ENCODE measurements around the gene CHMP4B.
"Not testable (repeated sequence)": the region's sequence is repeated elsewhere in the genome, so short reads cannot be mapped to it uniquely, and the experiment has no call there.

CHMP4B gene

GRCh38 chr20:33789109-33789857 lies 21.9 kb upstream of the CHMP4B start:
- DNase-seq (ENCODE audit: low read depth in 1 of 2, low spot score in 1 of 2): no peak

GRCh38 chr20:33789858-33790182 lies 21.3 kb upstream of the CHMP4B start:
- no peak for DNase-seq (ENCODE audit: low read depth in 1 of 2, low spot score in 1 of 2)

GRCh38 chr20:33790566-33790965 lies 20.6 kb upstream of the CHMP4B start:
- no peak for DNase-seq (ENCODE audit: low read depth in 1 of 2, low spot score in 1 of 2)

- DNase-seq (ENCODE audit: low read depth in 1 of 2, low spot score in 1 of 2): no peak
These were observed 20.1 kb upstream of the CHMP4B start for GRCh38 chr20:33791021-33791420.

GRCh38 chr20:33791540-33791939 lies 19.6 kb upstream of the CHMP4B start:
- no peak for DNase-seq (ENCODE audit: low read depth in 1 of 2, low spot score in 1 of 2)

- DNase-seq (ENCODE audit: low read depth in 1 of 2, low spot score in 1 of 2): peak; percentile 14 to 29
These were observed 19.1 kb upstream of the CHMP4B start for GRCh38 chr20:33791959-33792597.

GRCh38 chr20:33792598-33792989 lies 18.6 kb upstream of the CHMP4B start:
- not testable (repeated sequence) for DNase-seq (ENCODE audit: low read depth in 1 of 2, low spot score in 1 of 2)

- DNase-seq (ENCODE audit: low read depth in 1 of 2, low spot score in 1 of 2): no peak
These were observed 17.9 kb upstream of the CHMP4B start for GRCh38 chr20:33793011-33793931.

- no peak for DNase-seq (ENCODE audit: low read depth in 1 of 2, low spot score in 1 of 2)
These were observed 14.8 kb upstream of the CHMP4B start for GRCh38 chr20:33796263-33796906.

GRCh38 chr20:33796907-33797544 lies 14.1 kb upstream of the CHMP4B start:
- no peak for DNase-seq (ENCODE audit: low read depth in 1 of 2, low spot score in 1 of 2)

- DNase-seq (ENCODE audit: low read depth in 1 of 2, low spot score in 1 of 2): no peak
These were observed 12.7 kb upstream of the CHMP4B start for GRCh38 chr20:33798444-33798843.

GRCh38 chr20:33803921-33804337 lies 7.2 kb upstream of the CHMP4B start:
- DNase-seq (ENCODE audit: low read depth in 1 of 2, low spot score in 1 of 2): no peak

GRCh38 chr20:33808388-33808787 lies 2.8 kb upstream of the CHMP4B start:
- no peak for DNase-seq (ENCODE audit: low read depth in 1 of 2, low spot score in 1 of 2)

- no peak for DNase-seq (ENCODE audit: low read depth in 1 of 2, low spot score in 1 of 2)
These were observed 889 bp upstream of the CHMP4B start for GRCh38 chr20:33810259-33810658.

GRCh38 chr20:33811776-33812151 lies 616 bp downstream of the CHMP4B start:
- DNase-seq (ENCODE audit: low read depth in 1 of 2, low spot score in 1 of 2): no peak

GRCh38 chr20:33812152-33812849 lies 1.2 kb downstream of the CHMP4B start:
- peak in 1 of 2 donors; percentile 19 for DNase-seq (ENCODE audit: low read depth in 1 of 2, low spot score in 1 of 2)

GRCh38 chr20:33812908-33813462 lies 1.8 kb downstream of the CHMP4B start:
- no peak for DNase-seq (ENCODE audit: low read depth in 1 of 2, low spot score in 1 of 2)

GRCh38 chr20:33814238-33814712 lies 3.1 kb downstream of the CHMP4B start:
- DNase-seq (ENCODE audit: low read depth in 1 of 2, low spot score in 1 of 2): no peak

- DNase-seq (ENCODE audit: low read depth in 1 of 2, low spot score in 1 of 2): no peak
These were observed 4.5 kb downstream of the CHMP4B start for GRCh38 chr20:33815671-33816070.

GRCh38 chr20:33816191-33816590 lies 5.0 kb downstream of the CHMP4B start:
- no peak for DNase-seq (ENCODE audit: low read depth in 1 of 2, low spot score in 1 of 2)

Data from activated T-helper 1 cell treated with anti-CD3 and anti-CD28 coated beads, Interleukin-2, amount 50 U/mL, for 16 hours (primary cell).